HUES64 (cell line): ENCODE results near the gene CAST.
A peak's percentile ranks its signal among the peaks of the same experiment; 100 is the strongest.

Experiments
- H3K27ac ChIP-seq: 2 replicates; pipeline ENCODE4 v1.7.0; 2013; ENCODE audit warnings: low read depth, low read length, inconsistent platforms
- H3K27me3 ChIP-seq: 2 replicates; pipeline ENCODE4 v1.6.1; 2013; ENCODE audit warnings: mild to moderate bottlenecking, low read length; ENCODE audit not compliant: insufficient read depth
- H3K36me3 ChIP-seq: 2 replicates; pipeline ENCODE4 v1.6.1; 2013; ENCODE audit warnings: mild to moderate bottlenecking, low read length; ENCODE audit not compliant: insufficient read depth
- H3K4me1 ChIP-seq: 2 replicates; pipeline ENCODE4 v1.6.1; 2013; ENCODE audit warnings: mild to moderate bottlenecking, low read length, moderate library complexity; ENCODE audit not compliant: insufficient read depth
- H3K4me3 ChIP-seq: 2 replicates; pipeline ENCODE4 v1.5.1; 2013; ENCODE audit warnings: mild to moderate bottlenecking, low read length, moderate library complexity
- H3K9ac ChIP-seq: 2 replicates; pipeline ENCODE4 v1.6.1; 2013; ENCODE audit warnings: mild to moderate bottlenecking, low read depth, low read length
- H3K9me3 ChIP-seq: 2 replicates; pipeline ENCODE4 v1.6.1; 2013; ENCODE audit warnings: low read depth, low read length; ENCODE audit not compliant: insufficient read depth
- WGBS: fragments of 150-250, 120-280 bp; methylation state at CpG from one replicate; pipeline ENCODE4 v1.1.7; 2013; ENCODE audit warnings: missing lambda C conversion rate; 5-methylcytosine and 5-hydroxymethylcytosine counted together

CAST gene

GRCh38 chr5:96658272-96658671, 3.9 kb upstream of the CAST start:
- 81% methylated on average over 1 of the region's 1 CpG for WGBS
- Histone ChIP-seq H3K27me3 (peaks cover 25% of the 10 kb centered on the region), H3K9ac (no peak overlapping the region), H3K4me3 (no peak overlapping the region), H3K27ac (no peak overlapping the region), H3K36me3 (no peaks in the 10 kb centered on the region), H3K9me3 (no peaks in the 10 kb centered on the region), H3K4me1 (peaks cover 5% of the 10 kb centered on the region; the same call in 1 of the 2 replicates)

DNA sequence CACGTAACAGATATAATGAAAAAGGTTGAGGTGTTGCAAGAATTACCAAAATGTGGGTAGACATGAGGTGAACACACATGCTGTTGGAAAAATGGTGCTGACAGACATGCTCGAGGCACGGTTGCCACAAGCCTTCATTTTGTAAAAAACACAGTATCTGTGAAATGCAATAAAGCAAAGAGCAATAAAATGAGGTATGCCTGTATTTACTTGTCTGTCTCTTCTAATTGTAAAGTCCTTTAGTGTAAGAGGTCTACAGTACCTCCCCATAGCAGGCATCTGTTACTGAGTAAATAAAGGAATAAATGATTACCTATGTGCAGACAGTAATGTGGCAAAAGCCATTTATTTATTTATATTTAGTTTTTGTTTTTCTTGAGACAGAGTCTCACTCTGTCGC, 3.0 kb upstream of the CAST start:
- Histone ChIP-seq H3K27ac (no peak overlapping the region), H3K4me3 (no peak overlapping the region), H3K4me1 (peaks cover 5% of the 10 kb centered on the region; the same call in 1 of the 2 replicates), H3K36me3 (no peaks in the 10 kb centered on the region), H3K27me3 (peaks cover 34% of the 10 kb centered on the region), H3K9me3 (no peaks in the 10 kb centered on the region), H3K9ac (no peak overlapping the region)
- 94% methylated on average over 4 of the region's 4 CpGs for WGBS

DNA sequence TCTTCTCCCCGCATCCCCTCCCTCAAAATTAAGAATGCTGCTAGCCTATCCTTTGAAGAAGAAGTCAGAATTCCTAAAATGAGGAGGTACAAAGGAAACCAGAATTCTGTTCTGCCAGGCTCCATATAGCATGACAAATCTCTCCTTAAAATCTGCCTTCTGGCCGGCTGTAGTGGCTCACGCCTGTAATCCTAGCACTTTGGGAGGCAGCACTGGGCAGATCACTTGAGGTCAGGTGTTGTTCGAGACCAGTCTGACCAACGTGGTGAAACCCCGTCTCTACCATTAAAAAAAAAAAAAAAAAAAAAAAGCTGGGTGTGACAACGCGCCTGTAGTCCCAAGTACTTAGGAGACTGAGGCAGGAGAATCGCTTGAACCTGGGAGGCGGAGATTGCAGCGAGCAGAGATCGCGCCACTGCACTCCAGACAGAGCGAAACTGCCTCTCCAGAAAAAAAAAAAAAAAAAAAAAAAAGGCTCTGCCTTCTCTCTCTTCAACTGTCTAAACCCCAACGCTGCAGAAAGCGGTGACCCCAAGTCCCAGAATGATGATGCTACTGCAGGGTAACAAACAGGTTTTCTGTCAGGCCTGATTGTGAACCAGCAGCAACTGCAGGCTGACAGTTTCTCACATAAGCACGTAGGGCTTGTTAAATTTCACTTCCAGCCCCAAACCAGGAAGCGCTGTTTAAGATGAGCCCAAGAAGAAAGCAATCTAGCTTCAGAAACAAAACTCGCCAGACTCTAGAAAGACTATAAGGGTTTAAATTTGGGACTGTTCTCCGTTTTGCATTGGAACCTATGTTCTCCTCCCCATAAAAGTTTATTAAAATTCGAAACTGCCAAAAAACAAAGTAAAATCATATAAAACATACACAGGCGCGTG, 963 bp upstream of the CAST start:
- H3K9me3 ChIP-seq = no peaks in the 10 kb centered on the region
- peaks cover 45% of the 10 kb centered on the region for H3K27me3 ChIP-seq
- peaks cover 5% of the 10 kb centered on the region; the same call in 1 of the 2 replicates for H3K4me1 ChIP-seq
- WGBS = 8% methylated on average over 20 of the region's 23 CpGs
- H3K36me3 ChIP-seq = no peaks in the 10 kb centered on the region
- no peak overlapping the region for H3K27ac ChIP-seq
- peak overlapping the region; percentile 99 for H3K4me3 ChIP-seq
- peak overlapping the region; percentile 1; the same call in 1 of the 2 replicates for H3K9ac ChIP-seq

DNA sequence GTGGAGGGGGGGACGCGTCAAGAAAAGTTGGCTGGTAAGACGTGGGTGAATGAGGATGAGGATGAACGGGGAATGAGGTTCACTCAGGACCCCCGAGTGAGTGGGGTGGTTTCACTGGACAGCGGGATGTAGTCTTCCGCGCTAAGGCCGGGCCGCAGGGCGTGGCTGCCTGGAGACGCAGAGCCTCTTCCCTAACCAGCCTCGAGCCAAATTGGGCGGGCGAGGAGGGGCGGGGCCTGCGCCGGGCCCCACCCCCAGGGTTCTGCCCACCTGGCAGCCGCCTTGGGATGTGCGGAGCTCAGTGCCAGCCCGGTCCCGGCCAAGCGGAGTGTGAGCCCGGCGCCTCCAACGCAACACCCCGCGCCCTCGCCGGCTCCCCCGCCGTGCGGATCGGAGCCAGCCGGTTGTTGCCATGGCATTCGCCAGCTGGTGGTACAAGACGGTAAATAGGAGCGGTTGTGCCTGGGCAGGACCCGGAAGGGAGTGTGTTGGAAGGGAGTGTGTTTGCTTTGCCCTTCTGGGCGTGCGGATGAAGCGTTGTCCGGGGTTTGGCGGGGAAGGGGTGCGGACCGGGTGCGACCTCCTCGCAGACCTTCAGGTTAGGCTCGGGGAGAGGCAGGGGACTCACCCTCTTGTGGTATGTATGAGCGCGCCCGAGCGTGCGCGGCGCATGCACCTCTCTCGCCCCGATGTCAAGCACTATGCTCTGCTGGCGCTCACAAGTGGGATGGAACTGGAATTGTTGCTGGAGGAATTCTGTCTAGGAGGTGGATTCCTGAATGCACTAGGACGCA, 746 bp downstream of the CAST start:
- under 1% methylated on average over 60 of the region's 60 CpGs for WGBS
- peak overlapping the region; percentile 41 for H3K9ac ChIP-seq
- no peaks in the 10 kb centered on the region for H3K9me3 ChIP-seq
- H3K4me1 ChIP-seq = peaks cover 5% of the 10 kb centered on the region; the same call in 1 of the 2 replicates
- no peak overlapping the region for H3K27ac ChIP-seq
- H3K4me3 ChIP-seq = peak overlapping the region; percentile 99
- peaks cover 45% of the 10 kb centered on the region for H3K27me3 ChIP-seq
- no peaks in the 10 kb centered on the region for H3K36me3 ChIP-seq

GRCh38 chr5:96663608-96664007, 1.4 kb downstream of the CAST start:
- 0 out of 2 replicates have a peak overlapping the region, but pooled peaks have one; percentile 11 for H3K9ac ChIP-seq
- peak overlapping the region; percentile 99 for H3K4me3 ChIP-seq

GRCh38 chr5:96664669-96665068, 2.5 kb downstream of the CAST start:
- no peak overlapping the region for H3K27ac ChIP-seq
- no peak overlapping the region for H3K9ac ChIP-seq
- peaks cover 38% of the 10 kb centered on the region for H3K27me3 ChIP-seq
- H3K36me3 ChIP-seq = no peaks in the 10 kb centered on the region
- H3K9me3 ChIP-seq = no peaks in the 10 kb centered on the region
- peaks cover 5% of the 10 kb centered on the region; the same call in 1 of the 2 replicates for H3K4me1 ChIP-seq
- H3K4me3 ChIP-seq = no peak overlapping the region

More at GRCh38 chr5:96663608-96664007, 1.4 kb downstream of the CAST start:
- WGBS = 9% methylated on average over 6 of the region's 6 CpGs
- Histone ChIP-seq H3K4me1 (peaks cover 5% of the 10 kb centered on the region; the same call in 1 of the 2 replicates), H3K27me3 (peaks cover 45% of the 10 kb centered on the region), H3K9me3 (no peaks in the 10 kb centered on the region), H3K27ac (no peak overlapping the region), H3K36me3 (no peaks in the 10 kb centered on the region)

DNA sequence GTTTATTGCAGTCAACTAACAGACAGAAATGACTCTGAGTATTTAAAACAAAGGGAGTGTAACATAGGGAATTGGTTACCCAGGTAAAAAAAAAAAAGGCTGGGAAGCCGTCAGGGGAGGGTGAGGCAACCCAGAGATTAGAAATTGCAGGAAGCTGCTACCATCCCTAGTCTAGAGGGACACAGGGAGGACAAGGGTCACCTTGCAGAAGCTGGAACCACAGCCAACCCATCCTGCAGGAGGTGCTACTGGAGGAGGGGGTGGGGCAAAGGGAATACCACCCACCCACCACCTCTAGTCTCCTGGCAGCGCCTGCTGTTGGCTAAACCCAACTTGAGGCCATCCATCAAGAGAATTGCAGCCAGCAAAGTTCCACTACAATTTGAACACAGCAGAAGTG, 6.5 kb downstream of the CAST start:
- 73% methylated on average over 2 of the region's 2 CpGs for WGBS
- no peaks in the 10 kb centered on the region for H3K36me3 ChIP-seq
- no peak overlapping the region for H3K9ac ChIP-seq
- no peak overlapping the region for H3K4me3 ChIP-seq
- no peaks in the 10 kb centered on the region for H3K4me1 ChIP-seq
- H3K27me3 ChIP-seq = peaks cover 15% of the 10 kb centered on the region
- H3K9me3 ChIP-seq = no peaks in the 10 kb centered on the region
- H3K27ac ChIP-seq = no peak overlapping the region

GRCh38 chr5:96669909-96670308, 7.7 kb downstream of the CAST start:
- Histone ChIP-seq H3K4me1 (no peaks in the 10 kb centered on the region), H3K27me3 (peaks cover 3% of the 10 kb centered on the region), H3K9me3 (no peaks in the 10 kb centered on the region), H3K27ac (no peak overlapping the region), H3K36me3 (no peaks in the 10 kb centered on the region), H3K4me3 (no peak overlapping the region), H3K9ac (no peak overlapping the region)
- WGBS = 100% methylated on average over 3 of the region's 3 CpGs

GRCh38 chr5:96671441-96671840, 9.3 kb downstream of the CAST start:
- H3K4me3 ChIP-seq = no peak overlapping the region
- no peak overlapping the region for H3K27ac ChIP-seq
- 94% methylated on average over 5 of the region's 5 CpGs for WGBS
- no peaks in the 10 kb centered on the region for H3K9me3 ChIP-seq
- H3K36me3 ChIP-seq = no peaks in the 10 kb centered on the region
- H3K4me1 ChIP-seq = no peaks in the 10 kb centered on the region
- no peaks in the 10 kb centered on the region for H3K27me3 ChIP-seq
- H3K9ac ChIP-seq = no peak overlapping the region

DNA sequence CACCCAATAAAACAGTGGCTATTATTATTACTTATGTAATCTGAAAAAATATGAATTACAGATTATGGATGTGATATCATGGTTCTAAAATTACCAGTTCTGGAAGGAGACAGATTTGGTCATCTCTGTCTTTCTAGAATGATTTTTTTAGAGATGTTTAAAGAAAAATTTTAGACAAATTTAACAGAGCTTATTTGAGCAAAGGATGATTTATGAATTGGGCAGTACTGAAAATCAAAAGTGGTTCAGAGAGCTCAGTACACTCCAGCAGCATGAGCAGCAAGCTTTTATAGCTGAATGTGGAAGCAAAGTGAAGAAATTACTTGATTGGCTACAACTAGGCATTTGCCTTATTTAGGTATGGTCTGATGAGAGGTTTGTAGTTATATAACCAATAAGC, 11.0 kb downstream of the CAST start:
- H3K9me3 ChIP-seq = no peaks in the 10 kb centered on the region
- H3K4me3 ChIP-seq = no peak overlapping the region
- peaks cover 4% of the 10 kb centered on the region; the same call in 1 of the 2 replicates for H3K36me3 ChIP-seq
- no peak overlapping the region for H3K9ac ChIP-seq
- H3K27ac ChIP-seq = no peak overlapping the region
- no peaks in the 10 kb centered on the region for H3K27me3 ChIP-seq
- H3K4me1 ChIP-seq = no peaks in the 10 kb centered on the region

GRCh38 chr5:96675882-96676281, 13.7 kb downstream of the CAST start:
- no peak overlapping the region for H3K4me3 ChIP-seq
- H3K9ac ChIP-seq = no peak overlapping the region
- H3K27ac ChIP-seq = no peak overlapping the region
- WGBS = 92% methylated on average over 1 of the region's 1 CpG
- H3K4me1 ChIP-seq = no peaks in the 10 kb centered on the region
- H3K36me3 ChIP-seq = peaks cover 4% of the 10 kb centered on the region; the same call in 1 of the 2 replicates
- H3K27me3 ChIP-seq = no peaks in the 10 kb centered on the region
- H3K9me3 ChIP-seq = no peaks in the 10 kb centered on the region
